Glutamatergic neuron (in vitro differentiated cells): ENCODE data around the gene MAN1A1. TPM values are rescaled to one million over a fixed set of nuclear protein-coding genes. Genes with fewer than 3 reads are reported as not detected.

Experiments used
- DNase-seq: peaks from one replicate; pipeline ENCODE4 v3.0.0; 2022
- H3K27ac Mint-ChIP-seq: one replicate; pipeline ENCODE4 v1.8.0; 2020; ENCODE audit warnings: mild to moderate bottlenecking, mixed read lengths, inconsistent platforms; ENCODE audit not compliant: unreplicated experiment
- H3K27me3 Mint-ChIP-seq: one replicate; pipeline ENCODE4 v1.8.0; 2020; ENCODE audit warnings: mild to moderate bottlenecking, moderate library complexity, mixed read lengths, inconsistent platforms; ENCODE audit not compliant: unreplicated experiment
- H3K36me3 Mint-ChIP-seq: one replicate; pipeline ENCODE4 v1.8.0; 2020; ENCODE audit warnings: mild to moderate bottlenecking, mixed read lengths, inconsistent platforms; ENCODE audit not compliant: unreplicated experiment
- H3K4me1 Mint-ChIP-seq: one replicate; pipeline ENCODE4 v1.8.0; 2020; ENCODE audit warnings: mild to moderate bottlenecking, low read depth, mixed read lengths, inconsistent platforms; ENCODE audit not compliant: unreplicated experiment
- H3K4me3 Mint-ChIP-seq: one replicate; pipeline ENCODE4 v1.8.0; 2020; ENCODE audit warnings: mild to moderate bottlenecking, mixed read lengths, inconsistent platforms; ENCODE audit not compliant: unreplicated experiment
- H3K9me3 Mint-ChIP-seq: one replicate; pipeline ENCODE4 v1.8.0; 2020; ENCODE audit warnings: mild to moderate bottlenecking, moderate library complexity, mixed read lengths, inconsistent platforms; ENCODE audit not compliant: unreplicated experiment
- total RNA-seq: library from RNA; stranded (reverse); fragmentation: NEBNext Ultra II Directional; extraction: Animal tissue kit (Norgen Biotek cat#: 25700); gene quantifications from one replicate; pipeline ENCODE4 v1.2.1, GENCODE V29; 2021; ENCODE audit not compliant: unreplicated experiment
- TF ChIP-seq, protein P1 (sequence below): fragments of 200-600 bp; sonication (generic); IDR thresholded peaks from one replicate; pipeline ENCODE4 v1.5.0; 2021; ENCODE audit not compliant: partially characterized antibody, unreplicated experiment

MAN1A1 gene
- total RNA-seq, 1 donor from 2014 or later = 10.5 TPM

DNA sequence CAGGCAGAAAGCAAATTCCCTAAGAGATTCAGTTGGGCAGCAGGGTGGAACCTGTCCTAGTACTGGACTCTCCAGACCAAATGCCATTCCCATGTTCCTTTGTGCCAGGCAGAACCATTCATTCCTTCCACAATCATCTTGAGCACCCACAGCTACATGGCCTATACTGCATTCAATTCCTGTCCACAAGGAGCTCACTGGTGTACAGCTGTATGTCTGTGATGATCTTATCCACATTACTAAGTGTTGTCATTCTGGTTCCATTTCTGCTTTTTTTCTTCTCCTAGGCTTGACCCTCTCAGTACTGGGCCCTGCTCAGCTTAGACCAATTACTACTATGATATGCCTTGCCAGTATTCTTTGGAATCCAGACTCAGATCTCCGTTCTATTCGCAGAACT, 27.5 kb downstream of the MAN1A1 start:
- no peak for DNase-seq
- TF ChIP-seq, protein P1, sequence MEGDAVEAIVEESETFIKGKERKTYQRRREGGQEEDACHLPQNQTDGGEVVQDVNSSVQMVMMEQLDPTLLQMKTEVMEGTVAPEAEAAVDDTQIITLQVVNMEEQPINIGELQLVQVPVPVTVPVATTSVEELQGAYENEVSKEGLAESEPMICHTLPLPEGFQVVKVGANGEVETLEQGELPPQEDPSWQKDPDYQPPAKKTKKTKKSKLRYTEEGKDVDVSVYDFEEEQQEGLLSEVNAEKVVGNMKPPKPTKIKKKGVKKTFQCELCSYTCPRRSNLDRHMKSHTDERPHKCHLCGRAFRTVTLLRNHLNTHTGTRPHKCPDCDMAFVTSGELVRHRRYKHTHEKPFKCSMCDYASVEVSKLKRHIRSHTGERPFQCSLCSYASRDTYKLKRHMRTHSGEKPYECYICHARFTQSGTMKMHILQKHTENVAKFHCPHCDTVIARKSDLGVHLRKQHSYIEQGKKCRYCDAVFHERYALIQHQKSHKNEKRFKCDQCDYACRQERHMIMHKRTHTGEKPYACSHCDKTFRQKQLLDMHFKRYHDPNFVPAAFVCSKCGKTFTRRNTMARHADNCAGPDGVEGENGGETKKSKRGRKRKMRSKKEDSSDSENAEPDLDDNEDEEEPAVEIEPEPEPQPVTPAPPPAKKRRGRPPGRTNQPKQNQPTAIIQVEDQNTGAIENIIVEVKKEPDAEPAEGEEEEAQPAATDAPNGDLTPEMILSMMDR = no peak
- H3K9me3 Mint-ChIP-seq = no peaks in the 10 kb centered on the region
- no peaks in the 10 kb centered on the region for H3K4me1 Mint-ChIP-seq
- H3K4me3 Mint-ChIP-seq = no peak overlapping the region
- H3K27me3 Mint-ChIP-seq = no peaks in the 10 kb centered on the region
- H3K27ac Mint-ChIP-seq = no peak overlapping the region
- no peaks in the 10 kb centered on the region for H3K36me3 Mint-ChIP-seq

GRCh38 chr6:119319694-119320093, 29.9 kb downstream of the MAN1A1 start:
- H3K27me3 Mint-ChIP-seq = no peaks in the 10 kb centered on the region
- no peaks in the 10 kb centered on the region for H3K9me3 Mint-ChIP-seq
- DNase-seq = no peak
- H3K4me1 Mint-ChIP-seq = peaks cover 3% of the 10 kb centered on the region
- TF ChIP-seq, protein P1 = no peak
- no peaks in the 10 kb centered on the region for H3K36me3 Mint-ChIP-seq
- no peak overlapping the region for H3K4me3 Mint-ChIP-seq
- no peak overlapping the region for H3K27ac Mint-ChIP-seq

DNA sequence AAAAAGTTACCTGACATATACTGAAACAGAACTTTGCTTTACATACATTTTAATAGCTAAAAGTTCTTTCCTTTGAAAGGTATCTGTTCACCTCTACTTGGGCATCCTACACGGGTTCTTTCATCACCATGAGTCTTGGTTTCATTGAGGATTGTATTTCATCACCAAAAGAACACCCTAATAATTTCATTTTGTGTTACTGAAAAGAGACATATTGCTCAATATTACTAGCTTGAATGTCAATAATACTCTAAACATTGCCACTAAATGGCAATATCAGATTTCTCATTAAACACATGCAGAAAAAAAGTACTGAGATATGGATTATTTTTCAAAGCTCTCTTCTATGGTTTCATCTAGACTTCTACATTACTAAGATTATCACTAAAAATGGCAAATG, 30.8 kb downstream of the MAN1A1 start:
- no peak for DNase-seq
- Mint-ChIP-seq H3K27ac (no peak overlapping the region), H3K4me1 (peaks cover 11% of the 10 kb centered on the region), H3K9me3 (no peaks in the 10 kb centered on the region), H3K36me3 (no peaks in the 10 kb centered on the region), H3K27me3 (no peaks in the 10 kb centered on the region), H3K4me3 (no peak overlapping the region)
- TF ChIP-seq, protein P1 = no peak

GRCh38 chr6:119318176-119318575, 31.4 kb downstream of the MAN1A1 start:
- Mint-ChIP-seq H3K4me3 (no peak overlapping the region), H3K27me3 (no peaks in the 10 kb centered on the region), H3K27ac (no peak overlapping the region), H3K4me1 (peaks cover 11% of the 10 kb centered on the region), H3K36me3 (no peaks in the 10 kb centered on the region), H3K9me3 (no peaks in the 10 kb centered on the region)
- TF ChIP-seq, protein P1 = no peak
- DNase-seq = no peak

DNA sequence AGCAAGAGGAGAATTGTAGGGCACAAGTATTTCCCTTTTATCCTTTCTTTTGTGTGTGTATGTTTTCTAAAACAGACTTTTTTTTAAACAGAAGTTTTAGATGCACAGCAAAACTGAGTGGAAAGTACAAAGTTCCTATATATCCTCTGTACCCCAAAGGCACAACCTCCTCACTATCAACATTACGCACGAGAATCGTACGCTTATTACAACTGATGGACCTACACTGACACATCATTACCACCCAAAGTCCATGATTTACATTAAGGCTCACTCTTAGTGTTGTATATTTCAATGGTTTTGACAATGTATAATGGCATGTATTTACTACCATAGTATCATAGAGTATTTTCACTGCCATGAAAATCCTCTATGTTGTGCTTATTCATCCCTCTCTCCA, 32.6 kb downstream of the MAN1A1 start:
- TF ChIP-seq, protein P1 = no peak
- Mint-ChIP-seq H3K9me3 (no peaks in the 10 kb centered on the region), H3K27me3 (no peaks in the 10 kb centered on the region), H3K36me3 (no peaks in the 10 kb centered on the region), H3K4me3 (no peak overlapping the region), H3K27ac (no peak overlapping the region), H3K4me1 (peaks cover 11% of the 10 kb centered on the region)
- DNase-seq = no peak
